Glutamatergic neuron (in vitro differentiated cells): Measurements from ENCODE around the gene EIF2B4. TPM values are rescaled to one million over a fixed set of nuclear protein-coding genes. Genes with fewer than 3 reads are reported as not detected.
A peak's percentile ranks its signal among the peaks of the same experiment; 100 is the strongest.
"Not testable (repeated sequence)": the region's sequence is repeated elsewhere in the genome, so short reads cannot be mapped to it uniquely, and the experiment has no call there.

Experiments used
- DNase-seq: peaks from one replicate; pipeline ENCODE4 v3.0.0; 2022
- H3K27ac Mint-ChIP-seq: one replicate; pipeline ENCODE4 v1.8.0; 2020; ENCODE audit warnings: mild to moderate bottlenecking, mixed read lengths, inconsistent platforms; ENCODE audit not compliant: unreplicated experiment
- H3K27me3 Mint-ChIP-seq: one replicate; pipeline ENCODE4 v1.8.0; 2020; ENCODE audit warnings: mild to moderate bottlenecking, moderate library complexity, mixed read lengths, inconsistent platforms; ENCODE audit not compliant: unreplicated experiment
- H3K36me3 Mint-ChIP-seq: one replicate; pipeline ENCODE4 v1.8.0; 2020; ENCODE audit warnings: mild to moderate bottlenecking, mixed read lengths, inconsistent platforms; ENCODE audit not compliant: unreplicated experiment
- H3K4me1 Mint-ChIP-seq: one replicate; pipeline ENCODE4 v1.8.0; 2020; ENCODE audit warnings: mild to moderate bottlenecking, low read depth, mixed read lengths, inconsistent platforms; ENCODE audit not compliant: unreplicated experiment
- H3K4me3 Mint-ChIP-seq: one replicate; pipeline ENCODE4 v1.8.0; 2020; ENCODE audit warnings: mild to moderate bottlenecking, mixed read lengths, inconsistent platforms; ENCODE audit not compliant: unreplicated experiment
- H3K9me3 Mint-ChIP-seq: one replicate; pipeline ENCODE4 v1.8.0; 2020; ENCODE audit warnings: mild to moderate bottlenecking, moderate library complexity, mixed read lengths, inconsistent platforms; ENCODE audit not compliant: unreplicated experiment
- CTCF ChIP-seq: fragments of 200-600 bp; sonication (generic); IDR thresholded peaks from one replicate; pipeline ENCODE4 v1.5.0; 2021; ENCODE audit not compliant: partially characterized antibody, unreplicated experiment
- total RNA-seq: library from RNA; stranded (reverse); fragmentation: NEBNext Ultra II Directional; extraction: Animal tissue kit (Norgen Biotek cat#: 25700); gene quantifications from one replicate; pipeline ENCODE4 v1.2.1, GENCODE V29; 2021; ENCODE audit not compliant: unreplicated experiment

EIF2B4 gene
- total RNA-seq, 1 donor from 2014 or later, result 53.6 TPM

DNA sequence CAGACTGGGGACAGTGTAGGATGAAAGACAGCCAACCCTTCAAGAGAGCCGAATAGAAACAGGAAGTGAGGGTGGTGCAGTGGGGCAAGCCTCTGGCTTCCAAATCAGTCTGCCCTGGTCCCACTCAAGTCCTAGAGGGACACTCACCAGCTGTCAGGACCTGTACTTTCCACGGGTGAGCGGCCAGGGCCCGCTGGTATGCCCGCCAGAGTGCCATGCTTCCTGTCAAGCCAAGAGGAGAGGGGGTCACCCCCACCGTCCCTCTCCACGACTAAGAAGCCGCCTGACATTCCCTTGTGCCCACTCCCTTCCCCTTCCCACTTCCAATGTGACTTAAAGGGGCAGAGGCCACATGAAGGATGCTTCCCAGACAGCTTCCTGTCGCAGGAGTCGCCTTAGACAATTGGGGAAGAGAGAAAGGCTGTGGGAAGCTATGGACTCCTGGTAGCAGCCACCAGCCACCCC, 47.8 kb downstream of the EIF2B4 start:
- H3K27ac Mint-ChIP-seq, result no peak overlapping the region
- H3K36me3 Mint-ChIP-seq, result peaks cover 6% of the 10 kb centered on the region
- DNase-seq, result no peak
- no peaks in the 10 kb centered on the region for H3K4me1 Mint-ChIP-seq
- peaks cover 1% of the 10 kb centered on the region for H3K9me3 Mint-ChIP-seq
- H3K4me3 Mint-ChIP-seq, result peak overlapping the region; percentile 100
- H3K27me3 Mint-ChIP-seq, result peaks cover 2% of the 10 kb centered on the region
- TF ChIP-seq CTCF, result no peak

DNA sequence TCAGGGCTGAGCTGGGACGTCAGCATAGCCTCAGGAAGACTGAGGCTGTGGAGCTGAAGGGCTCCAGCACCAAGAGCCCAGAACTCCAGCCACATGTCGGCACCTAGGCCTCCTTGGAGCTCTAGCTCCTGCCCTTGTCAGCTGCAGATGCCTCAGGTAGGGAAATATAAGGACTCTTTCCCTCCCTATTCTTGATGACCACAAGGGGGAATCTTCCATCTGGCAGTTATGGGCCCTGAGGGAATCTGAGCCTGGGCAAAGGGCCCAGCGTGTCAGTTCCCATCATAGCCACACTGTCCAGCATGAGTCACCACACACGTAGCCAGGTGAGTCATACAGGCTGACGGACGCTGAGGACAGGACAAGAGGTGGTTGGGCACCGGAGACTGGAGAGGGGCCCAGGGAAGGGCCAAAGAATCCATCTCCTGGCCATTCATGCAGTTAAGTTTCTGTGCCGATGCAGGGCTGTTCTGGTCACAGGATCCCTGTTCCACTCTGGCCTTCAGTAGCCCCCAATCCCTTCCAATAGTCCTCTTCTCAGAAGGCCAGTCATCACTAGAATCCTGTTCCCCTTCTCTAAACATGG, 49.1 kb downstream of the EIF2B4 start:
- Mint-ChIP-seq H3K36me3 (peaks cover 3% of the 10 kb centered on the region), H3K27ac (no peak overlapping the region), H3K4me3 (peak overlapping the region; percentile 7), H3K4me1 (no peaks in the 10 kb centered on the region), H3K27me3 (no peaks in the 10 kb centered on the region), H3K9me3 (peaks cover 1% of the 10 kb centered on the region)
- peak; percentile 17 for DNase-seq
- peak; percentile 14 for TF ChIP-seq CTCF

DNA sequence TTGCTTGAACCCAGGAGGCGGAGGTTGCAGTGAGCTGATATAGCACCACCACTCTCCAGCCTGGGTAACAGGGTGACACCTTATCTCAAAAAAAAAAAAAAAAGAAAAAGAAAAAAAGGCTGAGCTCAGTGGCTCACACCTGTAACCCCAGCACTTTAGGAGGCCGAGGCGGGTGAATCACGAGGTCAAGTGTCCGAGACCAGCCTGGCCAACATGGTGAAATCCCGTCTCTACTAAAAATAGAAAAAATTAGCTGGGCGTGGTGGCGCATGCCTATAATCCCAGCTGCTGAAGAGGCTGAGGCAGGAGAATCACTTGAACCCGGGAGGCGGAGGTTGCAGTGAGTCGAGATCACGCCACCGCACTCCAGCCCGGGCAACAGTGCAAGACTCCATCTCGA, 50.3 kb downstream of the EIF2B4 start:
- H3K27me3 Mint-ChIP-seq, H3K27ac Mint-ChIP-seq, H3K4me3 Mint-ChIP-seq, H3K9me3 Mint-ChIP-seq, H3K36me3 Mint-ChIP-seq, DNase-seq, H3K4me1 Mint-ChIP-seq: not testable (repeated sequence)

- Mint-ChIP-seq H3K27me3 (peaks cover 2% of the 10 kb centered on the region), H3K4me3 (no peak overlapping the region), H3K9me3 (no peaks in the 10 kb centered on the region), H3K27ac (no peak overlapping the region), H3K36me3 (peaks cover 6% of the 10 kb centered on the region), H3K4me1 (peaks cover 2% of the 10 kb centered on the region)
- DNase-seq, result no peak
- no peak for TF ChIP-seq CTCF
Measured at GRCh38 chr2:27316655-27317412, 53.3 kb downstream of the EIF2B4 start.

DNA sequence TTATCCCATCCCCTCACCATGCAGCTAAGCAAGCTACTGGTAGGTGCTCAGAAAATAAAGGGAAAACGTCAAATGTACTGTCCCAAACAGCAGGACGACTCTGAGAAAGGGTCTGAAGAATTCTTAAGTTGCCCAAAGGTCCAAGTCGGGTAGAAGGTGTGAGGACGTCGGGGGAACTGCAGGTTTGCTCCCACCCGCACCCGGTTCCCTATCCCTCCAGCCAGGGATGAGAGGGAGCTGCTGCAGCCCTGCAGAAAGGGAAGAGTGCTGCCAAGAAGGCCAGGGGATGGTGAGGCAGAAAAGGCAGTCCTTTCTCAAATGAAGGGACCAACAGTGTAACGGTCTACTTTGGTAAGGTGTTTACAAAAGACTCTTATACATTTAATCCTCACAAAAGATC, 55.0 kb downstream of the EIF2B4 start:
- DNase-seq, result no peak
- H3K36me3 Mint-ChIP-seq, result peaks cover 11% of the 10 kb centered on the region
- peaks cover 2% of the 10 kb centered on the region for H3K4me1 Mint-ChIP-seq
- H3K9me3 Mint-ChIP-seq, result no peaks in the 10 kb centered on the region
- no peak for TF ChIP-seq CTCF
- no peak overlapping the region for H3K4me3 Mint-ChIP-seq
- H3K27me3 Mint-ChIP-seq, result peaks cover 2% of the 10 kb centered on the region
- H3K27ac Mint-ChIP-seq, result no peak overlapping the region
